Left cardiac atrium (tissue), 4 donors: ENCODE data around the gene FRMPD4. TPM values are rescaled to one million over a fixed set of nuclear protein-coding genes. Genes with fewer than 3 reads are reported as not detected.
"Not testable (repeated sequence)": the region's sequence is repeated elsewhere in the genome, so short reads cannot be mapped to it uniquely, and the experiment has no call there.

ENCODE experiments used
- ATAC-seq, 2 donors: fragments of 200-7000 bp; cut with Tn5 transposase; one replicate each; pipeline ENCODE4 v1.9.1; 2020; ENCODE audit warnings: mild to moderate bottlenecking in 2 of 2, moderate library complexity in 2 of 2
- DNase-seq: peaks from one replicate; pipeline ENCODE4 v3.0.0-alpha.2; 2020
- intact Hi-C, 2 donors: fragments of 100-400 bp; cut with DNase I; formaldehyde crosslinking; loops; one replicate each; pipeline versions ENCODE4 v1.14.1 to v1.15.1; 2022 to 2023
- long read RNA-seq: library from polyadenylated mRNA; unstranded; transcript quantifications from one replicate; pipeline ENCODE4 v2.0.0, GENCODE V29; 2021
- total RNA-seq, 2 donors: library from RNA; stranded (reverse); fragmentation: NEBNext Ultra II Directional; extraction: Animal tissue kit (Norgen Biotek cat#: 25700); gene quantifications; one replicate each; pipeline ENCODE4 v1.2.1, GENCODE V29; 2021
- donor health status: DM: no; HTN: yes; CAD: no.
- donor health status: DM: no; HTN: yes; CAD: no; lungs with severe emphysema.
- donor health status: DM: yes; HTN: yes; CAD: no.
- donor health status: Dilated cardiomyopathy.

Gene FRMPD4
- total RNA-seq: under 1 TPM; 0.52 to 0.77 TPM
- long read RNA-seq, partial matches to known transcripts: 1 of 1 reads
- long read RNA-seq, other reads (novel, unspliced or antisense): 0 of 1 reads

GRCh38 chrX:12138361-12139313, at the start of gene FRMPD4:
Gene FRMPD4, plus strand, starts transcription at chrX:12138473. Its CDS starts 499 bp downstream, at chrX:12138972.
- peak; percentile 65 to 76 for ATAC-seq
- intact Hi-C loops: no loop called here
- DNase-seq: no peak

GRCh38 chrX:12089740-12090139, 48.5 kb upstream of the FRMPD4 start:
- intact Hi-C loops: no loop called here
- DNase-seq (no peak), ATAC-seq (no peak)

- DNase-seq: no peak
Measured at GRCh38 chrX:12113321-12113720, 25.0 kb upstream of the FRMPD4 start.

GRCh38 chrX:12115377-12115776, 22.9 kb upstream of the FRMPD4 start:
- intact Hi-C loops: no loop called here
- ATAC-seq (no peak), DNase-seq (no peak)

More at GRCh38 chrX:12113321-12113720, 25.0 kb upstream of the FRMPD4 start:
- no peak for ATAC-seq
- intact Hi-C loops: no loop called here

GRCh38 chrX:12118134-12118533, 20.1 kb upstream of the FRMPD4 start:
- intact Hi-C loops: no loop called here
- ATAC-seq (no peak), DNase-seq (no peak)

GRCh38 chrX:12128017-12128416, 10.3 kb upstream of the FRMPD4 start:
- DNase-seq: no peak
- ATAC-seq: no peak
- intact Hi-C loops: no loop called here

- intact Hi-C loops: no loop called here
- DNase-seq (no peak), ATAC-seq (peak in 1 of 2 donors; percentile 38)
Measured at GRCh38 chrX:12137951-12138360, 317 bp upstream of the FRMPD4 start.

- no peak for ATAC-seq
- DNase-seq: no peak
Measured at GRCh38 chrX:12139934-12140611, 1.8 kb downstream of the FRMPD4 start.

GRCh38 chrX:12141511-12141910, 3.2 kb downstream of the FRMPD4 start:
- no peak for DNase-seq
- no peak for ATAC-seq
- intact Hi-C loops: no loop called here

More at GRCh38 chrX:12139934-12140611, 1.8 kb downstream of the FRMPD4 start:
- intact Hi-C loops: no loop called here

- intact Hi-C loops: no loop called here
Measured at GRCh38 chrX:12142661-12143060, 4.4 kb downstream of the FRMPD4 start.

GRCh38 chrX:12145402-12145801, 7.1 kb downstream of the FRMPD4 start:
- intact Hi-C loops: no loop called here
- ATAC-seq (no peak), DNase-seq (no peak)

More at GRCh38 chrX:12142661-12143060, 4.4 kb downstream of the FRMPD4 start:
- no peak for DNase-seq
- ATAC-seq: no peak

GRCh38 chrX:12149670-12150407, 11.6 kb downstream of the FRMPD4 start:
- DNase-seq (no peak), ATAC-seq (no peak)
- intact Hi-C loops: no loop called here

GRCh38 chrX:12153317-12153716, 15.0 kb downstream of the FRMPD4 start:
- ATAC-seq (no peak), DNase-seq (no peak)
- intact Hi-C loops: no loop called here

- ATAC-seq (no peak), DNase-seq (no peak)
- intact Hi-C loops: no loop called here
Measured at GRCh38 chrX:12153741-12154140, 15.5 kb downstream of the FRMPD4 start.

GRCh38 chrX:12159799-12160198, 21.5 kb downstream of the FRMPD4 start:
- intact Hi-C loops: no loop called here
- ATAC-seq (no peak), DNase-seq (no peak)

GRCh38 chrX:12162420-12162819, 24.1 kb downstream of the FRMPD4 start:
- DNase-seq: no peak
- no peak for ATAC-seq
- intact Hi-C loops: no loop called here

GRCh38 chrX:12164180-12164579, 25.9 kb downstream of the FRMPD4 start:
- intact Hi-C loops, ATAC-seq, DNase-seq: not testable (repeated sequence)

GRCh38 chrX:12170755-12171154, 32.5 kb downstream of the FRMPD4 start:
- ATAC-seq (no peak), DNase-seq (no peak)
- intact Hi-C loops: no loop called here

GRCh38 chrX:12174358-12174757, 36.1 kb downstream of the FRMPD4 start:
- ATAC-seq: no peak
- intact Hi-C loops: no loop called here

More at GRCh38 chrX:12174358-12174757, 36.1 kb downstream of the FRMPD4 start:
- no peak for DNase-seq
